Small intestine (tissue), 7 donors: ENCODE measurements around the gene VWA3A. TPM values are rescaled to one million over a fixed set of nuclear protein-coding genes. Genes with fewer than 3 reads are reported as not detected.
A peak's percentile ranks its signal among the peaks of the same experiment; 100 is the strongest.
"Not testable (repeated sequence)": the region's sequence is repeated elsewhere in the genome, so short reads cannot be mapped to it uniquely, and the experiment has no call there.

Source experiments
- DNase-seq, 2 donors: peaks; one replicate each; pipeline versions ENCODE4 v3.0.0 to v3.0.0-alpha.2; 2013
- FAIRE-seq: peaks from 2 replicates; lab custom pipeline; 2012; peaks lifted over from hg19 to GRCh38; lab: Jason Lieb, UNC
- H3K27ac ChIP-seq, 3 donors: one replicate each; pipeline ENCODE4 v1.5.1; 2013; ENCODE audit warnings: low read length in 2 of 3, mild to moderate bottlenecking in 2 of 3, control low read depth in 1 of 3, inconsistent platforms in 1 of 3, low read depth in 1 of 3, moderate library complexity in 1 of 3
- H3K27me3 ChIP-seq, 3 donors: one replicate each; pipeline ENCODE4 v1.6.1; 2013; ENCODE audit warnings: low read length in 3 of 3, inconsistent platforms in 1 of 3; ENCODE audit not compliant: control insufficient read depth in 3 of 3, insufficient read depth in 3 of 3
- H3K36me3 ChIP-seq, 3 donors: one replicate each; pipeline ENCODE4 v1.6.1; 2013; ENCODE audit warnings: low read length in 3 of 3, inconsistent platforms in 1 of 3, low read depth in 1 of 3, mild to moderate bottlenecking in 1 of 3, moderate library complexity in 1 of 3; ENCODE audit not compliant: control insufficient read depth in 3 of 3, insufficient read depth in 2 of 3
- H3K4me1 ChIP-seq, 3 donors: one replicate each; pipeline ENCODE4 v1.6.1; 2013; ENCODE audit warnings: low read length in 2 of 3, inconsistent platforms in 1 of 3, low read depth in 1 of 3, mild to moderate bottlenecking in 1 of 3, moderate library complexity in 1 of 3; ENCODE audit not compliant: control insufficient read depth in 3 of 3, insufficient read depth in 2 of 3
- H3K4me3 ChIP-seq, 3 donors: one replicate each; pipeline ENCODE4 v1.5.1; 2013; ENCODE audit warnings: low read length in 3 of 3, control low read depth in 1 of 3, inconsistent platforms in 1 of 3, low read depth in 1 of 3, mild to moderate bottlenecking in 1 of 3, moderate library complexity in 1 of 3
- H3K9me3 ChIP-seq, 2 donors: one replicate each; pipeline ENCODE4 v1.6.1; 2013; ENCODE audit warnings: low read depth in 1 of 2, low read length in 1 of 2; ENCODE audit not compliant: control insufficient read depth in 2 of 2, insufficient read depth in 1 of 2
- WGBS, 3 donors: extraction: QIAGEN DNeasy Blood & Tissue Kit; methylation state at CpG; one replicate each; pipeline ENCODE4 v1.1.7; 2013; 5-methylcytosine and 5-hydroxymethylcytosine counted together
- polyA plus RNA-seq, 4 donors: library from polyadenylated mRNA; stranded (reverse) in 3 of 4; unstranded in 1 of 4; fragments of 200-250 nt in 3 of 4; fragments of 120-200 nt in 1 of 4; gene quantifications; one replicate each; pipeline versions ENCODE4 v1.2.1 to v1.2.3, GENCODE V29; 2013
- donor health status: healthy with polysubstance abuse.
- donor health status: control.
- donor health status: control.
- donor health status: Bipolar disorder and iron deficiency.
- donor health status: healthy.

VWA3A gene
- polyA plus RNA-seq, 4 donors = 0.01 to 0.13 TPM; not detected in 2

DNA sequence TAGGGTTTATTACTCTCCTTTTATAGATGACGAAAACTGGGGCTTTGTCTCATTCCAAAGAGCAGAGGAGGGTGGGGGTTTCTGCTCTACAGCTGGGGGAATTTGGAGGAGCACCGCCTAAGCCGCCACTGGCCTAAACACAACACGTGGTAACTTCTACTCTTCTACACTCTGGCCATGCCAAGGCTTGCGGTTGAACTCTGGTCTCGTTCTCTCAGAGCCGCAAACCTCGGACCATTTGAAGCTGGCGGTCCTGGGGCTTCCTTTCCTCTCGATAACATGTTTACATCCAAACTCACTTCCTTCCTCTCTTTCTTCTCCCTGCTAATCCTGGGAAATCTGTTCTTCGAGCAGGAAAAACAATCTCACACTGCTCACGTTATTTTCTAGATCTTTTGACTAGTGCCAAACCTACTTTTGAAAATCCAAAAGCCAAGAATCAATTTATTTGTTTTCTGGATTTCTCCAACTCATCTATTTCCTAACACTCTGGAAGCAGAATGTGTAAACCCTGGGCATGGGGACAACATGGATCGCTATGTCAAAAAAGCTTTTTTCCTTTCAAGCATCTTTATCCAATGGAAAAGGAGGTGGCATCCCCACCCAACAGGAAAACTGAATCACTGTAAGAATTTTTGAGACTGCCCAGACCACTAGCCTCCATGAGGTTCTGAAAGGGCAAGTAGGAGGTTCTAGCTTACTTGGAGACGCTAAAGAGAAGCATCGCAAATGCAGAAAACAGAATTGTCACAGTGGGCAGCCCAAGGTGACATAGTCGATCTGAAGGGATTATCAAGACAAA lies 100.1 kb downstream of the VWA3A start:
- DNase-seq (peak; percentile 75 to 77), FAIRE-seq (no peak)
- Histone ChIP-seq H3K4me3 (peak overlapping the region in 1 of 3 donors; percentile 50), H3K27me3 (no peaks in the 10 kb centered on the region), H3K36me3 (no peaks in the 10 kb centered on the region), H3K9me3 (no peaks in the 10 kb centered on the region), H3K27ac (peak overlapping the region; percentile 35 to 97 (median 95)), H3K4me1 (peaks cover 8 to 23% (median 8%) of the 10 kb centered on the region in 3 donors)
- WGBS, 3 donors = 18 to 25% (median 23%) methylated on average over 16 of the region's 16 CpGs

DNA sequence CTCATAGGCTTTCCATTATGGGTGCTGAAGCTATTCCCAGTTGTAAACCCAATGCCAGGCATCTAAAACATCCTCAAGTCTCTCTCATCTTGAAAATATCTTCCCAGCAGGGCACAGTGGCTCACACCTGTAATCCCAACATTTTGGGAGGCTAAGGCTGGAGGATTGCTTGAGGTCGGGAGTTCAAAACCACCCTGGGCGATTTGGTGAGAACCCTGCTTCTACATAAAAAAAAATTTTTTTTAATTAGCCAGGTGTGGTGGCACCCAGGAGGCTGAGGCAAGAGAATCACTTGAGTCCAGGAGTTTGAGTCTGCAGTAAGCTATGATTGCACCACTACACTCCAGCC lies 100.7 kb downstream of the VWA3A start:
- no peak for DNase-seq
- Histone ChIP-seq H3K4me1 (peaks cover 8 to 23% (median 8%) of the 10 kb centered on the region in 3 donors), H3K36me3 (no peaks in the 10 kb centered on the region), H3K9me3 (no peaks in the 10 kb centered on the region), H3K4me3 (no peak overlapping the region), H3K27ac (peak overlapping the region in 2 of 3 donors; percentile 95 to 97), H3K27me3 (no peaks in the 10 kb centered on the region)
- 90 to 94% (median 92%) methylated on average over 2 of the region's 2 CpGs for WGBS, 3 donors
- FAIRE-seq = no peak

GRCh38 chr16:22194707-22195444 lies 102.5 kb downstream of the VWA3A start:
- peaks cover 0 to 9% (median 6%) of the 10 kb centered on the region in 3 donors for H3K4me1 ChIP-seq
- H3K9me3 ChIP-seq = no peaks in the 10 kb centered on the region
- H3K36me3 ChIP-seq = no peaks in the 10 kb centered on the region
- no peaks in the 10 kb centered on the region for H3K27me3 ChIP-seq
- DNase-seq (no peak), FAIRE-seq (no peak)
- no peak overlapping the region for H3K4me3 ChIP-seq
- WGBS, 3 donors = 61 to 77% (median 64%) methylated on average over 9 of the region's 9 CpGs
- peak overlapping the region in 1 of 3 donors; percentile 41 for H3K27ac ChIP-seq

DNA sequence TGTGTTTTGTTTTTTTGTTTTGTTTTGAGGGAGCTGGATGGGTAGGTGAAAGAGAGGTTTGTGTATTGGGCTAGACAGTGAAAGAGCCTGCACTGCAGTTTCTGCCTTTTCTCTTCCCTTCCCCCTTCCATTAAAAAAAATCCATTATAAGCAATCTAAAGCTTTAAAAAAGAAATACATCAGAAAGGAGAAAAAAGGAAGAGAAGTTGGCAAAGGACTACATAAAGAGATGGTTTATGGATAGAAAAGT lies 103.0 kb downstream of the VWA3A start:
- FAIRE-seq = no peak
- H3K4me1 ChIP-seq = peaks cover 0 to 9% (median 6%) of the 10 kb centered on the region in 3 donors

DNA sequence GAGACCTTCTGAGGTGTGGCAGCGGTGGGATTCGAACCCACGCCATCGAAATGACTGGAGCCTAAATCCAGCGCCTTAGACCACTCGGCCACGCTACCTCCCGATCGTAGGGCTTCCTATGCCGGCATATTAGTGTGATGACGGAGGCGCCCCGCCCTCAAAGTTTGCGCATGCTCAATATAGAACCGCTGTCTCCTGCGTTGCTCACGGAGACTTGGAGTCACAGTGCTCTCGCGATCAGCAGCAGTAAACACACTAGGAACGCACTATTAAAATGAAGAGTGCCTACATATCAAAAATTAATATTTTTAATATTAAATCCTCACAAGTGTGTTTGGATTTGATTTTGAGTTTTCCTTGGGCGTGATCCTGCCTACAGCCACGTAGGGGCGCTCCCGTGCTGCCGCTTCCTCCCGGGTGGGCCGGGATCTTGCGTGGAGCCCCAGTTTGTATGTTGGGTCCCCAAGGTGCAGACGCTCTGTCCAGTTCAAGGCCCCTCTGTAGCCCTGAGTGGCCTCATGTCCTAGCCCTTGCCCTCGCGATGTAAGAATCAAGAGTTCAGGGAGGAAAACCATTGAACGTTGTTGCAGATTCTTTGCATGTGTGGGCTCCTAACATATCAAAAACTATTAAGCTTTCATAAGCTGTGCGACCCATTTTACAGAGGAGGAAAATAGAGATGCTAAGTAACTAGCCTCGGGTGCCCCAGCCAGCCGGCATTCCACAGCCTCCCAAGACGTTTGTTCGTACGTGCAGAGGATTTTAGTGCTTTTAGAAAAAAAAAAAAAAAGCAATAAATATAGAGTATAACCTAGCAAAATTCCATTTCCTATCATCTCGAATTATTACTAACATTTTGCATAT lies 103.6 kb downstream of the VWA3A start:
- Histone ChIP-seq H3K4me1 (peaks cover 0 to 9% (median 6%) of the 10 kb centered on the region in 3 donors), H3K36me3 (no peaks in the 10 kb centered on the region), H3K27ac (peak overlapping the region in 2 of 3 donors; percentile 39 to 47), H3K27me3 (no peaks in the 10 kb centered on the region), H3K9me3 (no peaks in the 10 kb centered on the region), H3K4me3 (peak overlapping the region; percentile 21 to 49 (median 46))
- no peak for FAIRE-seq
- DNase-seq = peak; percentile 89 to 95
- 0 to 2% (median 0%) methylated on average over 39 of the region's 39 CpGs for WGBS, 3 donors

More for the DNA sequence above, 103.0 kb downstream of the VWA3A start:
- DNase-seq = no peak
- Histone ChIP-seq H3K4me3 (no peak overlapping the region), H3K36me3 (no peaks in the 10 kb centered on the region), H3K27ac (peak overlapping the region in 1 of 3 donors; percentile 41), H3K9me3 (no peaks in the 10 kb centered on the region), H3K27me3 (no peaks in the 10 kb centered on the region)

DNA sequence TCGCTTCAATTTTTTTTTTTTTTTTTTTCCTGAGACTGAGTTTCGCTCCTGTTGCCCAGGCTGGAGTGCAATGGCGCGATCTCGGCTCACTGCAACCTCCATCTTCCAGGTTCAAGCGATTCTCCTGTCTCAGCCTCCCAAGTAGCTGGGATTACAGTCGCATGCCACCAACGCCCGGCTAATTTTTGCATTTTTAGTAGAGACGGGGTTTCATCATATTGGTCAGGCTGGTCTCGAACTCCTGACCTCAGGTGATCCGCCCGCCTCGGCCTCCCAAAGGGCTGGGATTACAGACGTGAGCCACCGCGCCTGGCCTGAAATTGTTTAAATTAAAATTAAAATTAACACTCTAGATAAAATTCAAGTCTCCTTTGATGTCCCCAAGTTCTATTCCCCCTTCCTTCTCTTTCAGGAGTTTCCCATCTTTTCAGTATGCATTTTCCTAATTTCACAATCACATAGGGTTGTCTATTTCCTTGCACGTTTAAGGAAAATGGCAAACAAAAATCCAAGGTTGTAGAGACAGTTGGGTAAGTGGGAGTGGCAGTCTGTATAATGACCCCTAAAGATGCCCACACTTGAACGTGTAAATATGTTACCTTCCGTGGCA lies 104.3 kb downstream of the VWA3A start:
- not testable (repeated sequence) for H3K27me3 ChIP-seq, H3K9me3 ChIP-seq, H3K27ac ChIP-seq, FAIRE-seq, DNase-seq, H3K4me1 ChIP-seq, H3K36me3 ChIP-seq
- WGBS, 3 donors = 8 to 32% (median 27%) methylated on average over 20 of the region's 20 CpGs
- H3K4me3 ChIP-seq = peak overlapping the region in 1 of 3 donors; percentile 46

DNA sequence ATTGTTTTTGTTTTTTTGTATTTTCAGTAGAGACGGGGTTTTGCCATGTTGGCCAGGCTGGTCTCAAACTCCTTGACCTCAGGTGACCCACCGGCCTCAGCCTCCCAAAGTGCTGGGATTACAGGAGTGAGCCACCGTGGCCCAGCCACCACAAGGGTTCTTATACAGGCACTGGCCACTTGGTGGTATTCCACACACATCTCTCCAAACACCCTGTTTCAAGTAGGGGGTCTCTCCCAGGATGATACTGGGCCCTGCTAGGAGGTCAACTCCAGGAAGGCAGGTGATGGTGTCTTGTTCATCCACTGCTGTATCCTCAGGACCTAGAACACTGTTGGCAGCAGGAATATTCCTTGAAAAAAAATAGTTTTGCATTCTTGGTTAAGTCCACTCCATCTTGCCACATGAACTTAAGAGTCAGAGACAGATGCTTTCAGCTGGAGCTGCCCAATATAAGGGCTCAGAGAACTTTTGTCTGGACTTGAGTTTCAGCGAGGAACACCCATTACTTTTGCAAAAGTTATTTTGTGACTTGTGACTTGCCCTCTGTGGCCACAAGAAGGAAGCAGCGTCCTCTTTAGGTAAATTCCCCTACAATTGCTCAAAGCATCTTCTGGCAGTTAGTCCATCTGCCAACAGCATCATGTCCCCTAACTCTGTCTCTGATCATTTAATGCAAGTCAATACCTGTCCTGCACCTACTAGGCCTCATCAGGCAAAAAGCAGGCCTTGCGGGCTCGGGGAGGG lies 106.4 kb downstream of the VWA3A start:
- Histone ChIP-seq H3K4me3 (no peak overlapping the region), H3K4me1 (peaks cover 0 to 2% (median 0%) of the 10 kb centered on the region in 3 donors), H3K27ac (peak overlapping the region in 1 of 3 donors; percentile 58), H3K9me3 (no peaks in the 10 kb centered on the region), H3K27me3 (no peaks in the 10 kb centered on the region), H3K36me3 (no peaks in the 10 kb centered on the region)
- 75 to 79% (median 78%) methylated on average over 7 of the region's 7 CpGs for WGBS, 3 donors
- no peak for FAIRE-seq
- no peak for DNase-seq
